ENCODE data around the gene TMEM61. TPM values are rescaled to one million over a fixed set of nuclear protein-coding genes. Genes with fewer than 3 reads are reported as not detected.
"Not testable (repeated sequence)": the region's sequence is repeated elsewhere in the genome, so short reads cannot be mapped to it uniquely, and the experiment has no call there.

TMEM61 gene
- total and polyA plus RNA-seq, 11 donors, result 0.48 to 1.2 TPM; not detected in 9

- Histone ChIP-seq H3K4me1 (no peaks in the 10 kb centered on the region), H3K27me3 (no peaks in the 10 kb centered on the region), H3K27ac (no peak overlapping the region), H3K4me3 (no peak overlapping the region), H3K36me3 (no peaks in the 10 kb centered on the region), H3K9me3 (peaks cover 0 to 9% (median 0%) of the 10 kb centered on the region in 12 donors)
- 54 to 75% (median 66%) methylated on average over 3 of the region's 3 CpGs for WGBS, 4 donors
- DNase-seq, result no peak
- TF ChIP-seq CTCF (IDR thresholded peaks at IDR 0.05) (no peak), POLR2A (IDR thresholded peaks at IDR 0.05) (no peak)
- no peak for ATAC-seq
- intact Hi-C loops (cut with DNase I), result no loop called here
Measured at GRCh38 chr1:54959241-54959640, 21.2 kb upstream of the TMEM61 start.

- Histone ChIP-seq H3K4me3 (no peak overlapping the region), H3K27ac (no peak overlapping the region), H3K9me3 (peaks cover 0 to 7% (median 0%) of the 10 kb centered on the region in 12 donors), H3K27me3 (peaks cover 0 to 8% (median 0%) of the 10 kb centered on the region in 9 donors), H3K4me1 (peaks cover 0 to 15% (median 0%) of the 10 kb centered on the region in 12 donors), H3K36me3 (no peaks in the 10 kb centered on the region)
- DNase-seq (no peak), ATAC-seq (no peak)
- intact Hi-C loops (cut with DNase I), result no loop called here
- WGBS, 4 donors, result 70 to 85% (median 80%) methylated on average over 4 of the region's 4 CpGs
- no peak for TF ChIP-seq POLR2A (IDR thresholded peaks at IDR 0.05)
- no peak for TF ChIP-seq CTCF (IDR thresholded peaks at IDR 0.05)
Measured at GRCh38 chr1:54962612-54963395, 17.6 kb upstream of the TMEM61 start.

- DNase-seq; ATAC-seq; intact Hi-C loops (cut with DNase I); H3K27me3 ChIP-seq; H3K27ac ChIP-seq; H3K9me3 ChIP-seq; H3K4me3 ChIP-seq; H3K36me3 ChIP-seq: not testable (repeated sequence)
- 93 to 96% (median 93%) methylated on average over 5 of the region's 5 CpGs for WGBS, 4 donors
- peaks cover 0 to 15% (median 0%) of the 10 kb centered on the region in 12 donors for H3K4me1 ChIP-seq
Measured at GRCh38 chr1:54963829-54964228, 16.6 kb upstream of the TMEM61 start.

- no peak overlapping the region for H3K4me3 ChIP-seq
- 57 to 59% (median 58%) methylated on average over 7 of the region's 7 CpGs for WGBS, 4 donors
Measured at GRCh38 chr1:54965624-54966340, 14.6 kb upstream of the TMEM61 start.

More at GRCh38 chr1:54965624-54966340, 14.6 kb upstream of the TMEM61 start:
- Histone ChIP-seq H3K4me1 (peaks cover 0 to 15% (median 0%) of the 10 kb centered on the region in 12 donors), H3K27me3 (peaks cover 0 to 11% (median 0%) of the 10 kb centered on the region in 9 donors), H3K27ac (peak overlapping the region in 2 of 12 donors; percentile 0 to 35), H3K9me3 (no peaks in the 10 kb centered on the region), H3K36me3 (no peaks in the 10 kb centered on the region)
- ATAC-seq (peak in 3 of 4 donors; percentile 30 to 57 (median 42)), DNase-seq (peak in 4 of 5 donors; percentile 30 to 86 (median 60))
- TF ChIP-seq POLR2A (IDR thresholded peaks at IDR 0.05), result no peak
- TF ChIP-seq CTCF (IDR thresholded peaks at IDR 0.05), result no peak
- intact Hi-C loops (cut with DNase I), result no loop called here
